ENCODE measurements around the gene TM4SF20. TPM values are rescaled to one million over a fixed set of nuclear protein-coding genes. Genes with fewer than 3 reads are reported as not detected.

Gene TM4SF20
- total RNA-seq, 1 donor from 2014 or later, result not detected

- no peaks in the 10 kb centered on the region for H3K36me3 ChIP-seq (ENCODE audit: control insufficient read depth, insufficient read depth, low read length)
- FAIRE-seq, result no peak
- no peak overlapping the region for H3K4me3 ChIP-seq (ENCODE audit: low read depth, low read length)
- H3K27me3 ChIP-seq (ENCODE audit: control insufficient read depth, insufficient read depth, low read length), result no peaks in the 10 kb centered on the region
- DNase-seq (ENCODE audit: low read depth), result no peak
- TF ChIP-seq CTCF (IDR thresholded peaks at IDR 0.05; ENCODE audit: insufficient read depth, low read length, severe bottlenecking), result no peak
These were observed 1.4 kb downstream of the TM4SF20 start for GRCh38 chr2:227377467-227378351.

GRCh38 chr2:227376656-227377396 lies 2.3 kb downstream of the TM4SF20 start:
- no peak for TF ChIP-seq CTCF (IDR thresholded peaks at IDR 0.05; ENCODE audit: insufficient read depth, low read length, severe bottlenecking)
- FAIRE-seq (no peak), DNase-seq (ENCODE audit: low read depth) (no peak)
- H3K4me3 ChIP-seq (ENCODE audit: low read depth, low read length), result no peak overlapping the region
- H3K36me3 ChIP-seq (ENCODE audit: control insufficient read depth, insufficient read depth, low read length), result no peaks in the 10 kb centered on the region
- H3K27me3 ChIP-seq (ENCODE audit: control insufficient read depth, insufficient read depth, low read length), result no peaks in the 10 kb centered on the region

DNA sequence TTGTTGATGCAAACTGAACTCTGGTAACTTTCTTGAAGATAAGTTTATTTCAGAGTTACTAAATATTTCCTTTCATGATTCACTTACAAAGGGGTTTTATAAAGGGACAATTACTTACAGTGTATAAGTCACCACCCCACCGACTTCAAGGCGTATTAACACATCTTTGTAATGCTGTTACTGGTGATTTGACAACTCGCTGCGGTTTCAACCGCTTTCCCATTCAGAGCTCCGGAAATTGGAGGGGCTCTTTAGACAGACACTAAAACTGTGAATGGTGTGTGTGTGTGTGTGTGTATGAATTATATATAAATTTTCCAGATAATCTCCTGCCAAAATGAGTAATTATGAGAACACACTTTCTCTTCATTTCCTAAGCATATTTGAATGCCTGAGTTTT lies 4.9 kb downstream of the TM4SF20 start:
- Histone ChIP-seq H3K36me3 (ENCODE audit: control insufficient read depth, insufficient read depth, low read length) (no peaks in the 10 kb centered on the region), H3K4me3 (ENCODE audit: low read depth, low read length) (no peak overlapping the region), H3K27me3 (ENCODE audit: control insufficient read depth, insufficient read depth, low read length) (no peaks in the 10 kb centered on the region)
- DNase-seq (ENCODE audit: low read depth) (no peak), FAIRE-seq (no peak)
- TF ChIP-seq CTCF (IDR thresholded peaks at IDR 0.05; ENCODE audit: insufficient read depth, low read length, severe bottlenecking), result no peak

GRCh38 chr2:227373389-227373788 lies 5.7 kb downstream of the TM4SF20 start:
- no peaks in the 10 kb centered on the region for H3K36me3 ChIP-seq (ENCODE audit: control insufficient read depth, insufficient read depth, low read length)
- FAIRE-seq (no peak), DNase-seq (ENCODE audit: low read depth) (no peak)
- no peak overlapping the region for H3K4me3 ChIP-seq (ENCODE audit: low read depth, low read length)
- no peak for TF ChIP-seq CTCF (IDR thresholded peaks at IDR 0.05; ENCODE audit: insufficient read depth, low read length, severe bottlenecking)
- H3K27me3 ChIP-seq (ENCODE audit: control insufficient read depth, insufficient read depth, low read length), result no peaks in the 10 kb centered on the region

DNA sequence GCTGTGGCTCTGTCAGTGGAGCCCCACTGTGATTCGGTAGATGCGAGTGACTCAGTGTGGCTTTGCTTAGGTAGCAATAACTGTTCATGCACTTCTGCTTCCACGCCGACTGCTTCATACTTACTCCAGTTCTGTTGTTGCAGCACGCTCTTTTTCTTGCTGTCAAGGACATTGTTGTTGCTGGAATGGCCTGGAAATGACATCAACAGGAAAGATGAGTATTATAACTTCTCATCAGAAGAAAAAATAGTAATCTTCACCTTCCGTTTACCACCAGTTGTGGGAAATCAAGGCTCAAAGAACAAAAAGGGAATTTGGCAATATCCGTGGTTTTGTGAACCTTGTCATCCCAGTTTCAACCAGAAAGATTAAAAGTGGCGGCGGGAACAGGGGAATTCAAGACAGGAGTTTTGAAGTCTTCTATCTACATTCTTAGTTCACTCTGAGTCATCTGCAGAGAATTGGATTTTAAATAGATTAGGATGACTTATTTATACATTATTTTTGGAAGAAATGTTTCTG lies 8.3 kb downstream of the TM4SF20 start:
- DNase-seq (ENCODE audit: low read depth) (peak; percentile 46), FAIRE-seq (no peak)
- TF ChIP-seq CTCF (IDR thresholded peaks at IDR 0.05; ENCODE audit: insufficient read depth, low read length, severe bottlenecking), result no peak
- Histone ChIP-seq H3K27me3 (ENCODE audit: control insufficient read depth, insufficient read depth, low read length) (no peaks in the 10 kb centered on the region), H3K4me3 (ENCODE audit: low read depth, low read length) (no peak overlapping the region), H3K36me3 (ENCODE audit: control insufficient read depth, insufficient read depth, low read length) (no peaks in the 10 kb centered on the region)
